SU-DHL-6 (cell line): ENCODE measurements around the gene RGL1.

Experiments
- H2AFZ ChIP-seq: fragments of 200-600 bp; sonication (generic); 2 replicates; pipeline ENCODE4 v1.6.1; 2014; ENCODE audit warnings: low read depth, mild to moderate bottlenecking, moderate library complexity, mixed read lengths, antibody characterized with exemption, low read length; ENCODE audit not compliant: severe bottlenecking
- H3F3A ChIP-seq: fragments of 200-600 bp; shearing (Covaris generic); 2 replicates; pipeline ENCODE4 v1.6.0; 2016; ENCODE audit warnings: antibody characterized with exemption, mild to moderate bottlenecking; ENCODE audit not compliant: insufficient read depth
- H3K27ac ChIP-seq: fragments of 200-600 bp; sonication (generic); 2 replicates; pipeline ENCODE4 v1.5.1; 2016; ENCODE audit warnings: low read depth, mild to moderate bottlenecking, low read length, moderate library complexity, mixed read lengths
- H3K27me3 ChIP-seq: fragments of 200-600 bp; sonication (generic), shearing (Covaris generic); 2 replicates; pipeline ENCODE4 v1.6.0; 2014; ENCODE audit warnings: mild to moderate bottlenecking, low read length
- H3K36me3 ChIP-seq: fragments of 200-600 bp; sonication (generic); 2 replicates; pipeline ENCODE4 v1.6.1; 2014; ENCODE audit warnings: mild to moderate bottlenecking, low read length, mixed read lengths
- H3K4me2 ChIP-seq: fragments of 300-600, 200-600 bp; shearing (Covaris generic), sonication (generic); 2 replicates; pipeline ENCODE4 v1.6.0; 2014; ENCODE audit warnings: low read length, low read depth, mild to moderate bottlenecking; ENCODE audit not compliant: poor library complexity, severe bottlenecking
- H3K4me3 ChIP-seq: fragments of 200-600 bp; sonication (generic); 2 replicates; pipeline ENCODE4 v1.5.1; 2014; ENCODE audit warnings: antibody characterized with exemption, low read length, mild to moderate bottlenecking, mixed read lengths; ENCODE audit not compliant: insufficient read depth, poor library complexity, severe bottlenecking
- H3K79me2 ChIP-seq: fragments of 200-600 bp; sonication (generic); 2 replicates; pipeline ENCODE4 v1.6.1; 2014; ENCODE audit warnings: mild to moderate bottlenecking, low read length, moderate library complexity; ENCODE audit not compliant: insufficient read depth
- H3K9ac ChIP-seq: fragments of 200-600 bp; sonication (generic); 2 replicates; pipeline ENCODE4 v1.7.0; 2014; ENCODE audit warnings: mild to moderate bottlenecking, low read length
- H3K9me2 ChIP-seq: fragments of 200-600 bp; sonication (generic); replicated peaks from 2 replicates; pipeline ENCODE4 v1.6.1; 2014; ENCODE audit warnings: low read length; ENCODE audit not compliant: insufficient read depth
- H3K9me3 ChIP-seq: fragments of 200-600 bp; sonication (generic); 2 replicates; pipeline ENCODE4 v1.6.1; 2014; ENCODE audit warnings: low read length, mixed read lengths; ENCODE audit not compliant: insufficient read depth
- H4K20me1 ChIP-seq: fragments of 200-600 bp; sonication (generic); 2 replicates; pipeline ENCODE4 v1.6.1; 2014; ENCODE audit warnings: low read depth, mild to moderate bottlenecking, antibody characterized with exemption, low read length, moderate library complexity, mixed read lengths
- EZH2phosphoT487 ChIP-seq: fragments of 200-600 bp; sonication (generic), shearing (Covaris generic); conservative IDR thresholded peaks from 2 replicates; pipeline ENCODE4 v1.6.1; 2018; ENCODE audit warnings: mild to moderate bottlenecking, antibody characterized with exemption, low read length, moderate library complexity, mixed read lengths
- TF ChIP-seq, protein P1 (sequence below): fragments of 200-600 bp; sonication (generic); IDR thresholded peaks from one replicate; pipeline ENCODE4 v1.5.1; 2017; ENCODE audit warnings: antibody characterized with exemption, mild to moderate bottlenecking, low read length, moderate library complexity; ENCODE audit not compliant: insufficient read depth, poor library complexity, severe bottlenecking

Gene RGL1

GRCh38 chr1:183810756-183811544 is 6.0 kb downstream of the RGL1 start:
- Histone ChIP-seq H3K9ac (no peak overlapping the region), H3K79me2 (no peaks in the 10 kb centered on the region), H3K9me2 (no peaks in the 10 kb centered on the region), H3K4me2 (no peak overlapping the region), H3K27ac (no peak overlapping the region), H3K9me3 (no peaks in the 10 kb centered on the region), H3F3A (no peaks in the 10 kb centered on the region), H3K27me3 (no peaks in the 10 kb centered on the region), H3K4me3 (no peak overlapping the region), H3K36me3 (no peaks in the 10 kb centered on the region), H2AFZ (no peak overlapping the region), H4K20me1 (no peaks in the 10 kb centered on the region)
- TF ChIP-seq EZH2phosphoT487, result no peak
- TF ChIP-seq, protein P1, sequence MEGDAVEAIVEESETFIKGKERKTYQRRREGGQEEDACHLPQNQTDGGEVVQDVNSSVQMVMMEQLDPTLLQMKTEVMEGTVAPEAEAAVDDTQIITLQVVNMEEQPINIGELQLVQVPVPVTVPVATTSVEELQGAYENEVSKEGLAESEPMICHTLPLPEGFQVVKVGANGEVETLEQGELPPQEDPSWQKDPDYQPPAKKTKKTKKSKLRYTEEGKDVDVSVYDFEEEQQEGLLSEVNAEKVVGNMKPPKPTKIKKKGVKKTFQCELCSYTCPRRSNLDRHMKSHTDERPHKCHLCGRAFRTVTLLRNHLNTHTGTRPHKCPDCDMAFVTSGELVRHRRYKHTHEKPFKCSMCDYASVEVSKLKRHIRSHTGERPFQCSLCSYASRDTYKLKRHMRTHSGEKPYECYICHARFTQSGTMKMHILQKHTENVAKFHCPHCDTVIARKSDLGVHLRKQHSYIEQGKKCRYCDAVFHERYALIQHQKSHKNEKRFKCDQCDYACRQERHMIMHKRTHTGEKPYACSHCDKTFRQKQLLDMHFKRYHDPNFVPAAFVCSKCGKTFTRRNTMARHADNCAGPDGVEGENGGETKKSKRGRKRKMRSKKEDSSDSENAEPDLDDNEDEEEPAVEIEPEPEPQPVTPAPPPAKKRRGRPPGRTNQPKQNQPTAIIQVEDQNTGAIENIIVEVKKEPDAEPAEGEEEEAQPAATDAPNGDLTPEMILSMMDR, result no peak

GRCh38 chr1:183812128-183812527 is 7.2 kb downstream of the RGL1 start:
- Histone ChIP-seq H3K9ac (no peak overlapping the region), H3F3A (no peaks in the 10 kb centered on the region), H3K36me3 (no peaks in the 10 kb centered on the region), H4K20me1 (no peaks in the 10 kb centered on the region), H3K27ac (no peak overlapping the region), H3K9me3 (no peaks in the 10 kb centered on the region), H2AFZ (no peak overlapping the region), H3K79me2 (no peaks in the 10 kb centered on the region), H3K27me3 (no peaks in the 10 kb centered on the region), H3K4me3 (no peak overlapping the region), H3K9me2 (no peaks in the 10 kb centered on the region), H3K4me2 (no peak overlapping the region)
- TF ChIP-seq, protein P1, result no peak
- no peak for TF ChIP-seq EZH2phosphoT487

- Histone ChIP-seq H3K79me2 (no peaks in the 10 kb centered on the region), H3K27me3 (no peaks in the 10 kb centered on the region), H4K20me1 (no peaks in the 10 kb centered on the region), H3K9me3 (no peaks in the 10 kb centered on the region), H3K4me3 (no peak overlapping the region), H3K4me2 (no peak overlapping the region), H3K9me2 (no peaks in the 10 kb centered on the region), H3K36me3 (no peaks in the 10 kb centered on the region), H3F3A (no peaks in the 10 kb centered on the region), H3K27ac (no peak overlapping the region), H3K9ac (no peak overlapping the region), H2AFZ (no peak overlapping the region)
- no peak for TF ChIP-seq EZH2phosphoT487
- TF ChIP-seq, protein P1, result no peak
Measured at GRCh38 chr1:183812686-183813569, 8.0 kb downstream of the RGL1 start.
